Fibroblast of lung (primary cell): ENCODE results near the gene PAGR1.

ENCODE experiments used
- CTCF ChIP-seq, 2 donors: IDR thresholded peaks in 1 of 2; conservative IDR thresholded peaks in 1 of 2; 1 replicate in 1 of 2; 2 replicates in 1 of 2; pipeline ENCODE4 v1.5.1; 2011 to 2012; ENCODE audit warnings: low read length in 2 of 2, control low read depth in 1 of 2, inconsistent platforms in 1 of 2, low read depth in 1 of 2, mild to moderate bottlenecking in 1 of 2
- EZH2 ChIP-seq: IDR thresholded peaks from 2 replicates; pipeline ENCODE4 v1.5.1; 2012; ENCODE audit warnings: low read length, control low read depth, mild to moderate bottlenecking; ENCODE audit errors: missing control alignments

GRCh38 chr16:29848420-29849297, 32.7 kb downstream of the PAGR1 start:
- TF ChIP-seq CTCF (conservative IDR thresholded peaks at IDR 0.05 in 1 of 2, IDR thresholded peaks at IDR 0.05 in 1 of 2; ENCODE audit: low read depth in 1 of 2, low read length in 2 of 2) (peak; percentile 86 to 94), EZH2 (no peak)
